ENCODE data around the gene ROR2.

DNA sequence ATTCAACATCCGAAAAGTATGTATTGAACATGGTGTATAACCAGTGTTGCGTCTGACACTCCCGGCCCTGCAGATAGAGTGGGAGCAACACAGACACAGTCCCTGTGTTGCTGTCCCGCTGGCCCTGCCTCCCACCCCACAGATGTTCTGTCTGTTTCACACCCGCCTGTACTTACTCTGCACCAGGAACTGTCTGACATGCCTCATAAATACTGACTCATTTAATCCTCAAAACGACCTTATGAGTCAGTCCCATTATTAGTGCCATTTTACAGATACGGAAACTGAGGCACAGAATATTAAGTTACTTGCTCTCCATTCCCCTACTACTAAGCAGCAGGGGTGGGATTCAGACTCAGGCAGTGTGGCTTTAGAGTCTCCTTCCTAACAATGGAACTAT, 416.6 kb downstream of the ROR2 start:
- TF ChIP-seq, protein P1, sequence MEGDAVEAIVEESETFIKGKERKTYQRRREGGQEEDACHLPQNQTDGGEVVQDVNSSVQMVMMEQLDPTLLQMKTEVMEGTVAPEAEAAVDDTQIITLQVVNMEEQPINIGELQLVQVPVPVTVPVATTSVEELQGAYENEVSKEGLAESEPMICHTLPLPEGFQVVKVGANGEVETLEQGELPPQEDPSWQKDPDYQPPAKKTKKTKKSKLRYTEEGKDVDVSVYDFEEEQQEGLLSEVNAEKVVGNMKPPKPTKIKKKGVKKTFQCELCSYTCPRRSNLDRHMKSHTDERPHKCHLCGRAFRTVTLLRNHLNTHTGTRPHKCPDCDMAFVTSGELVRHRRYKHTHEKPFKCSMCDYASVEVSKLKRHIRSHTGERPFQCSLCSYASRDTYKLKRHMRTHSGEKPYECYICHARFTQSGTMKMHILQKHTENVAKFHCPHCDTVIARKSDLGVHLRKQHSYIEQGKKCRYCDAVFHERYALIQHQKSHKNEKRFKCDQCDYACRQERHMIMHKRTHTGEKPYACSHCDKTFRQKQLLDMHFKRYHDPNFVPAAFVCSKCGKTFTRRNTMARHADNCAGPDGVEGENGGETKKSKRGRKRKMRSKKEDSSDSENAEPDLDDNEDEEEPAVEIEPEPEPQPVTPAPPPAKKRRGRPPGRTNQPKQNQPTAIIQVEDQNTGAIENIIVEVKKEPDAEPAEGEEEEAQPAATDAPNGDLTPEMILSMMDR (IDR thresholded peaks at IDR 0.05): no peak
- no peak for TF ChIP-seq POLR2A (IDR thresholded peaks at IDR 0.05)

Measured in heart left ventricle (tissue), 13 donors.